OCI-LY1 (cell line): Measurements from ENCODE around the gene PDE9A.

Source experiments
- H2AFZ ChIP-seq: fragments of 200-600 bp; sonication (generic), shearing (Covaris generic); 2 replicates; pipeline ENCODE4 v1.6.0; 2014; ENCODE audit warnings: antibody characterized with exemption, mild to moderate bottlenecking, low read length
- H3F3A ChIP-seq: fragments of 200-600 bp; sonication (generic), shearing (Covaris generic); 2 replicates; pipeline ENCODE4 v1.6.0; 2014; ENCODE audit warnings: mild to moderate bottlenecking, antibody characterized with exemption, low read length, moderate library complexity; ENCODE audit not compliant: insufficient read depth
- H3K27ac ChIP-seq: fragments of 200-600 bp; sonication (generic); 2 replicates; pipeline ENCODE4 v1.5.1; 2014; ENCODE audit warnings: low read length, mixed run types, mild to moderate bottlenecking, low read depth; ENCODE audit not compliant: poor library complexity, severe bottlenecking
- H3K27me3 ChIP-seq: fragments of 200-600 bp; sonication (generic); 2 replicates; pipeline ENCODE4 v1.6.0; 2014; ENCODE audit warnings: antibody characterized with exemption, mild to moderate bottlenecking, low read length, moderate library complexity; ENCODE audit not compliant: insufficient read depth
- H3K36me3 ChIP-seq: fragments of 200-600 bp; sonication (generic); 2 replicates; pipeline ENCODE4 v1.6.1; 2014; ENCODE audit warnings: mild to moderate bottlenecking, antibody characterized with exemption, low read length, moderate library complexity, mixed read lengths; ENCODE audit not compliant: insufficient read depth
- H3K4me1 ChIP-seq: fragments of 200-600 bp; sonication (generic); 2 replicates; pipeline ENCODE4 v1.5.1; 2014; ENCODE audit warnings: mild to moderate bottlenecking, low read length, moderate library complexity; ENCODE audit not compliant: insufficient read depth, severe bottlenecking
- H3K4me2 ChIP-seq: fragments of 200-600 bp; sonication (generic), shearing (Covaris generic); 2 replicates; pipeline ENCODE4 v1.6.1; 2014; ENCODE audit warnings: low read length
- H3K4me3 ChIP-seq: fragments of 200-600 bp; sonication (generic); 2 replicates; pipeline ENCODE4 v1.5.1; 2014; ENCODE audit warnings: low read length, low read depth, mild to moderate bottlenecking, mixed read lengths; ENCODE audit not compliant: poor library complexity, severe bottlenecking
- H3K79me2 ChIP-seq: fragments of 200-600 bp; shearing (Covaris generic); 2 replicates; pipeline ENCODE4 v1.6.1; 2016; ENCODE audit warnings: mixed run types, low read length, mixed read lengths; ENCODE audit not compliant: insufficient read depth
- H3K9ac ChIP-seq: fragments of 200-600 bp; sonication (generic), shearing (Covaris generic); 2 replicates; pipeline ENCODE4 v1.6.1; 2014; ENCODE audit warnings: mild to moderate bottlenecking, low read length, mixed read lengths
- H3K9me2 ChIP-seq: fragments of 200-600 bp; sonication (generic), shearing (Covaris generic); 2 replicates; pipeline ENCODE4 v1.6.1; 2014; ENCODE audit warnings: low read depth, mild to moderate bottlenecking, low read length, mixed read lengths
- H3K9me3 ChIP-seq: fragments of 200-600 bp; shearing (Covaris generic); 2 replicates; pipeline ENCODE4 v1.6.1; 2014; ENCODE audit warnings: low read length, mixed read lengths
- H4K20me1 ChIP-seq: fragments of 200-600 bp; sonication (generic), shearing (Covaris generic); 2 replicates; pipeline ENCODE4 v1.6.0; 2016; ENCODE audit warnings: mild to moderate bottlenecking, low read length; ENCODE audit not compliant: insufficient read depth
- EZH2 ChIP-seq: fragments of 200-600 bp; sonication (generic), shearing (Covaris generic); IDR thresholded peaks from 2 replicates; pipeline ENCODE4 v1.8.0; 2017; ENCODE audit warnings: borderline replicate concordance, mixed run types, mild to moderate bottlenecking, antibody characterized with exemption, low read length, moderate library complexity, mixed read lengths
- TF ChIP-seq, protein P1 (sequence below): fragments of 200-600 bp; sonication (generic), shearing (Covaris generic); IDR thresholded peaks from 2 replicates; pipeline ENCODE4 v1.5.1; 2017; ENCODE audit warnings: mild to moderate bottlenecking, antibody characterized with exemption, low read length, moderate library complexity, mixed read lengths

PDE9A gene

DNA sequence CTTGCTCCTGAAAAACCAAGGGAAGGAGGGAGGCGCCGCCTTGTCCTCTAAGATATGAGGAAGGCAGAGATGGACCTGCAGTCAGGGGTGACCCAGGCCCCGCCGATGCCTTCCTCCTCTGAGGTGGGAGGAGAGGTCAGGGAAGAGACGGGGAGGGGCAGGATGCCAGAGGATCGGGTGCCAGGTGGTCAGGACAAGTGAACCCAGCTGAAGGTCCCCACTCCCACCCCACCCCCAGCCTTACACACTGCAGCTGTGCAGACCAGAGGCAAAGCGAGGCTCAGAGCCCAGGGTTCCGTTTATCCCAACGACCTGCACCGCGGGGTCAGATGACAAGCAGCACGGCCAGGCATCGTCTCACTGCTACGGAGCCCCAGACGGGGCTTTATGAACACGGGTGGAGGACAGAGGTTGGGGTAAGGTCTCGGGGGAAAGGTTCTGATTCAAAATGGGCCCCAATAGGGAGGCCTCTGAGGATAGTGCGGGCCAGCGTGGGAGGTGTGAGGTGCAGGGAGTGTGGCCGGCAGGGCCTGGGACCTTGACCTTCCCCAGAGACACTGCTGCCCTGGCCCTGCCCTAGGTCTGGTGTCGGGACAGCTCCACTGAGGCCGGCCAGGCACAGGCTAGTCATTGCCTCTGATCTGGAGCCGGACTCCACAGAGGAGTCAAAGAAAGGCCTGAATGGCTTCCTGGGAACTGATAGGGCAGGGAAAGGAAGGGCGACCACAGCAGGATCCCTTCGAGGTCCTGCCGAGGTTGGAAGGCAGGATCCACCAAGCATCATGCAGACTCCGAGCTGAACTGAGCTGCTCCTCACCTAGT lies 113.5 kb downstream of the PDE9A start:
- Histone ChIP-seq H3K9me2 (no peaks in the 10 kb centered on the region), H3K36me3 (no peaks in the 10 kb centered on the region), H4K20me1 (no peaks in the 10 kb centered on the region), H3K4me1 (no peaks in the 10 kb centered on the region), H3K9me3 (no peaks in the 10 kb centered on the region), H3F3A (no peaks in the 10 kb centered on the region), H3K4me3 (no peak overlapping the region), H2AFZ (no peak overlapping the region), H3K4me2 (no peak overlapping the region), H3K27ac (no peak overlapping the region), H3K27me3 (peaks cover 12% of the 10 kb centered on the region), H3K9ac (no peak overlapping the region), H3K79me2 (no peaks in the 10 kb centered on the region)
- TF ChIP-seq, protein P1, sequence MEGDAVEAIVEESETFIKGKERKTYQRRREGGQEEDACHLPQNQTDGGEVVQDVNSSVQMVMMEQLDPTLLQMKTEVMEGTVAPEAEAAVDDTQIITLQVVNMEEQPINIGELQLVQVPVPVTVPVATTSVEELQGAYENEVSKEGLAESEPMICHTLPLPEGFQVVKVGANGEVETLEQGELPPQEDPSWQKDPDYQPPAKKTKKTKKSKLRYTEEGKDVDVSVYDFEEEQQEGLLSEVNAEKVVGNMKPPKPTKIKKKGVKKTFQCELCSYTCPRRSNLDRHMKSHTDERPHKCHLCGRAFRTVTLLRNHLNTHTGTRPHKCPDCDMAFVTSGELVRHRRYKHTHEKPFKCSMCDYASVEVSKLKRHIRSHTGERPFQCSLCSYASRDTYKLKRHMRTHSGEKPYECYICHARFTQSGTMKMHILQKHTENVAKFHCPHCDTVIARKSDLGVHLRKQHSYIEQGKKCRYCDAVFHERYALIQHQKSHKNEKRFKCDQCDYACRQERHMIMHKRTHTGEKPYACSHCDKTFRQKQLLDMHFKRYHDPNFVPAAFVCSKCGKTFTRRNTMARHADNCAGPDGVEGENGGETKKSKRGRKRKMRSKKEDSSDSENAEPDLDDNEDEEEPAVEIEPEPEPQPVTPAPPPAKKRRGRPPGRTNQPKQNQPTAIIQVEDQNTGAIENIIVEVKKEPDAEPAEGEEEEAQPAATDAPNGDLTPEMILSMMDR = no peak
- no peak for TF ChIP-seq EZH2

DNA sequence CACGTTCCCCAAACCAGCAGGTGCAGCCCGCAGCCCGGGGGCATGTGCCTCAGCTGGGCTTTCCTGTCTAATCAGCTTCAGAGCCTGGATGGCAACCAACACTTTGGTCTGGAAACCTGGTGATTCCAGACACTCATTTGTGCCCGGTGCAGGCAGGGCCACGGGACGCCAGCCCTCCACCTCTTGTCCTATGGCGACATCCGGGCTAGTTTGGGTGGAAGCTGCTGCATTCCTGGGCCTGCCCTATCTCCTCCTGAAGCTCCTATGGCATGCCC lies 114.1 kb downstream of the PDE9A start:
- H3K4me3 ChIP-seq = no peak overlapping the region
- no peaks in the 10 kb centered on the region for H3K4me1 ChIP-seq
- no peaks in the 10 kb centered on the region for H3K9me3 ChIP-seq
- no peaks in the 10 kb centered on the region for H3K36me3 ChIP-seq
- H3K27ac ChIP-seq = no peak overlapping the region
- no peak overlapping the region for H2AFZ ChIP-seq
- no peaks in the 10 kb centered on the region for H3K79me2 ChIP-seq
- H3K9me2 ChIP-seq = no peaks in the 10 kb centered on the region
- H4K20me1 ChIP-seq = no peaks in the 10 kb centered on the region
- H3F3A ChIP-seq = no peaks in the 10 kb centered on the region
- TF ChIP-seq, protein P1 = no peak
- no peak for TF ChIP-seq EZH2
- H3K27me3 ChIP-seq = peaks cover 12% of the 10 kb centered on the region
- no peak overlapping the region for H3K9ac ChIP-seq
- H3K4me2 ChIP-seq = no peak overlapping the region

DNA sequence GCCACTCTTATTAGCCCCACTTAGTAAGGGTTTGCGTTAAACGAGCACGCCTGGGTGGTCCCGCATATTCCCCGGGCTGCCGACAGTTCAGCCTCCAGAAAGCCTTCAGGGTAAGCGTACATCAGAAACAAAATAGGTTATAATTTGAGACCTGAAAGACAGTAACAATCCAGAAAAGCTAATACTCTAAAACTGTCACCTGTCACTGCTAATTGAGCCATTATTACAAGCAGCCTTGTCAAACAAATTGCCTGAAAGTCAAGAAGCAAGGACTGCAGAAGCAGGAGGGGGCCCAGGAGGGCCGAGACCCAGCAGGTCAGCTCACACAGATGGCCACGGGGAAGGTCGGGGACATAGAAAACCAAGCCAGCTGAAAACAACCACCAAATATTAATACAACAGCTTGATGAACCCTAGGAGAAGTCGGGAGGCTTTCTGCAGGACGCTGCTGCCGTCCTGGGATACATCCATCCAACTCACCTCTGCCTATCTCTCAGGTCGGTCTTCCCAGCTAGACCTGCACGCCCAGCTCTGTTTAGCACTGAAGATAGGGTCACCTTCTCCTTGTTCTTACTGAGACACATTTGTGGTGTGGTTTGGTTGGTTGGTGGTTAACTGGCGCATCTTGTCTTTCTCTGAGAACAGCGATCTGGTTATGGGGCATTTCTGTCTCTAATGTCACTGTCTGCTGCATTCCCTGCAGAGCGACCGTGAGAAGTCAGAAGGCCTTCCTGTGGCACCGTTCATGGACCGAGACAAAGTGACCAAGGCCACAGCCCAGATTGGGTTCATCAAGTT lies 115.1 kb downstream of the PDE9A start:
- no peaks in the 10 kb centered on the region for H3K4me1 ChIP-seq
- TF ChIP-seq, protein P1 = no peak
- no peak for TF ChIP-seq EZH2

More for the DNA sequence above, 115.1 kb downstream of the PDE9A start:
- H3K9me3 ChIP-seq = no peaks in the 10 kb centered on the region
- no peak overlapping the region for H2AFZ ChIP-seq
- peaks cover 12% of the 10 kb centered on the region for H3K27me3 ChIP-seq
- no peak overlapping the region for H3K4me2 ChIP-seq
- no peaks in the 10 kb centered on the region for H3K36me3 ChIP-seq
- H3K9me2 ChIP-seq = no peaks in the 10 kb centered on the region
- no peaks in the 10 kb centered on the region for H3F3A ChIP-seq
- H4K20me1 ChIP-seq = no peaks in the 10 kb centered on the region
- H3K79me2 ChIP-seq = no peaks in the 10 kb centered on the region
- H3K27ac ChIP-seq = no peak overlapping the region
- no peak overlapping the region for H3K4me3 ChIP-seq
- H3K9ac ChIP-seq = no peak overlapping the region
